CD14-positive monocyte (primary cell): Measurements from ENCODE around the gene NRF1. TPM values are rescaled to one million over a fixed set of nuclear protein-coding genes. Genes with fewer than 3 reads are reported as not detected.

Source experiments
- DNase-seq, 3 donors: peaks; one replicate each; pipeline ENCODE4 v3.0.0-alpha.2; 2011 to 2022
- H2AFZ ChIP-seq: 2 replicates; pipeline ENCODE4 v1.6.0; 2012; ENCODE audit warnings: mild to moderate bottlenecking, low read depth, low read length, inconsistent platforms; ENCODE audit not compliant: insufficient read depth, poor library complexity, severe bottlenecking
- H3K27ac ChIP-seq, 2 donors: 1 replicate in 1 of 2; 2 replicates in 1 of 2; pipeline ENCODE4 v1.5.1; 2012 to 2013; ENCODE audit warnings: low read length in 2 of 2, control low read depth in 1 of 2, inconsistent platforms in 1 of 2, low read depth in 1 of 2, mild to moderate bottlenecking in 1 of 2
- H3K27me3 ChIP-seq, 2 donors: one replicate each; pipeline versions ENCODE4 v1.6.0 to v1.6.1; 2011 to 2013; ENCODE audit warnings: low read length in 2 of 2; ENCODE audit not compliant: control insufficient read depth in 2 of 2, insufficient read depth in 2 of 2
- H3K36me3 ChIP-seq, 2 donors: replicated peaks in 1 of 2; 1 replicate in 1 of 2; 2 replicates in 1 of 2; pipeline versions ENCODE4 v1.5.1 to v1.6.1; 2012 to 2013; ENCODE audit warnings: low read length in 2 of 2, control low read depth in 1 of 2, inconsistent platforms in 1 of 2, mild to moderate bottlenecking in 1 of 2; ENCODE audit not compliant: insufficient read depth in 2 of 2, control insufficient read depth in 1 of 2
- H3K4me1 ChIP-seq, 2 donors: 1 replicate in 1 of 2; 2 replicates in 1 of 2; pipeline versions ENCODE4 v1.5.1 to v1.6.1; 2012 to 2013; ENCODE audit warnings: low read length in 2 of 2, control low read depth in 1 of 2, inconsistent platforms in 1 of 2, mild to moderate bottlenecking in 1 of 2, moderate library complexity in 1 of 2; ENCODE audit not compliant: insufficient read depth in 2 of 2, control insufficient read depth in 1 of 2
- H3K4me2 ChIP-seq: replicated peaks from 2 replicates; pipeline ENCODE3; 2012; ENCODE audit warnings: low read length, moderate library complexity, mild to moderate bottlenecking; ENCODE audit not compliant: poor library complexity, severe bottlenecking; ENCODE audit errors: extremely low read depth
- H3K4me3 ChIP-seq, 3 experiments: fragments of 200-600 bp in 1 of 3; sonication (generic) in 1 of 3; replicated peaks in 1 of 3; 1 replicate in 2 of 3; 2 replicates in 1 of 3; pipeline ENCODE4 v1.5.1; 2011 to 2013; ENCODE audit warnings: low read length in 3 of 3, mild to moderate bottlenecking in 3 of 3, control low read depth in 2 of 3, low read depth in 2 of 3, inconsistent platforms in 1 of 3, moderate library complexity in 1 of 3
- H3K79me2 ChIP-seq: 2 replicates; pipeline ENCODE4 v1.6.0; 2012; ENCODE audit warnings: mild to moderate bottlenecking, control low read depth, inconsistent platforms, low read length, moderate library complexity; ENCODE audit not compliant: insufficient read depth
- H3K9ac ChIP-seq: 2 replicates; pipeline ENCODE4 v1.6.0; 2017; ENCODE audit warnings: low read length, mild to moderate bottlenecking; ENCODE audit not compliant: insufficient read depth, poor library complexity, severe bottlenecking
- H3K9me3 ChIP-seq, 2 donors: replicated peaks in 1 of 2; 1 replicate in 1 of 2; 2 replicates in 1 of 2; pipeline versions ENCODE4 v1.5.1 to v1.6.1; 2012 to 2013; ENCODE audit warnings: low read length in 2 of 2, control low read depth in 1 of 2; ENCODE audit not compliant: control insufficient read depth in 1 of 2, insufficient read depth in 1 of 2
- H4K20me1 ChIP-seq: 2 replicates; pipeline ENCODE4 v1.6.0; 2012; ENCODE audit warnings: mild to moderate bottlenecking, low read length, control low read depth, moderate library complexity; ENCODE audit not compliant: insufficient read depth
- H3K27ac Mint-ChIP-seq, 7 donors: one replicate each; pipeline ENCODE4 v1.8.0; 2020; ENCODE audit warnings: mild to moderate bottlenecking in 7 of 7, mixed read lengths in 7 of 7, moderate library complexity in 6 of 7, inconsistent platforms in 2 of 7
- H3K27me3 Mint-ChIP-seq, 3 donors: one replicate each; pipeline ENCODE4 v1.8.0; 2021 to 2022; ENCODE audit warnings: low read depth in 3 of 3, mild to moderate bottlenecking in 3 of 3, mixed read lengths in 3 of 3, moderate library complexity in 3 of 3, inconsistent platforms in 1 of 3
- H3K36me3 Mint-ChIP-seq, 2 donors: one replicate each; pipeline ENCODE4 v1.8.0; 2020; ENCODE audit warnings: mixed read lengths in 2 of 2, inconsistent platforms in 1 of 2, mild to moderate bottlenecking in 1 of 2
- H3K4me1 Mint-ChIP-seq: one replicate; pipeline ENCODE4 v1.8.0; 2020; ENCODE audit warnings: mild to moderate bottlenecking, mixed read lengths
- H3K4me3 Mint-ChIP-seq, 2 donors: one replicate each; pipeline ENCODE4 v1.8.0; 2020; ENCODE audit warnings: mild to moderate bottlenecking in 2 of 2, mixed read lengths in 2 of 2, moderate library complexity in 1 of 2
- H3K9me3 Mint-ChIP-seq, 7 donors: one replicate each; pipeline ENCODE4 v1.8.0; 2020 to 2022; ENCODE audit warnings: mixed read lengths in 7 of 7, mild to moderate bottlenecking in 6 of 7, moderate library complexity in 6 of 7, inconsistent platforms in 2 of 7
- CTCF ChIP-seq: fragments of 200-600 bp; IDR thresholded peaks from one replicate; pipeline ENCODE4 v1.8.0; 2022; ENCODE audit warnings: antibody characterized with exemption, mild to moderate bottlenecking
- WGBS: methylation state at CpG from one replicate; pipeline ENCODE4 v1.1.5; 2013; ENCODE audit warnings: missing lambda C conversion rate; ENCODE audit not compliant: insufficient coverage; 5-methylcytosine and 5-hydroxymethylcytosine counted together
- intact Hi-C, 2 donors: fragments of 100-400 bp; cut with micrococcal nuclease; formaldehyde crosslinking; loops; one replicate each; pipeline versions ENCODE4 v1.15.0 to v1.15.1; 2023
- polyA plus RNA-seq, 3 donors: library from polyadenylated mRNA; depleted of rRNA in 1 of 3; unstranded in 2 of 3; stranded (reverse) in 1 of 3; fragments of 300-500 nt in 2 of 3; fragments of >200 nt in 1 of 3; fragmentation: Illumina TruSeq in 2 of 3; gene quantifications; 1 replicate in 2 of 3; 2 replicates in 1 of 3; pipeline ENCODE4 v1.2.3, GENCODE V29; 2012 to 2021

Gene NRF1
- polyA plus RNA-seq, 3 donors: 5.1 to 14.0 (median 7.7) TPM

- Histone ChIP-seq H3K9me3 (peaks cover 0 to 36% of the 10 kb centered on the region in 2 donors), H3K4me1 (peaks cover 45 to 49% of the 10 kb centered on the region in 2 donors), H3K79me2 (no peaks in the 10 kb centered on the region), H3K27ac (no peak overlapping the region), H3K4me3 (no peak overlapping the region), H4K20me1 (no peaks in the 10 kb centered on the region), H2AFZ (no peak overlapping the region), H3K4me2 (peak overlapping the region; percentile 68), H3K36me3 (no peaks in the 10 kb centered on the region), H3K27me3 (peaks cover 58 to 85% of the 10 kb centered on the region in 2 donors), H3K9ac (no peak overlapping the region)
- peaks cover 30% of the 10 kb centered on the region for H3K4me1 Mint-ChIP-seq
- H3K9me3 Mint-ChIP-seq: peaks cover 0 to 26% (median 18%) of the 10 kb centered on the region in 7 donors
- peaks cover 5 to 14% of the 10 kb centered on the region in 2 donors for H3K36me3 Mint-ChIP-seq
- no peak for DNase-seq
- intact Hi-C loops: no loop called here
- H3K4me3 Mint-ChIP-seq: peak overlapping the region; percentile 39 to 76
- H3K27ac Mint-ChIP-seq: no peak overlapping the region
- TF ChIP-seq CTCF: no peak
- WGBS: 11% methylated on average over 40 of the region's 45 CpGs
- H3K27me3 Mint-ChIP-seq: peaks cover 72 to 93% (median 73%) of the 10 kb centered on the region in 3 donors
Measured at GRCh38 chr7:129777993-129778769, 166.7 kb downstream of the NRF1 start.

GRCh38 chr7:129778770-129779601 is 167.5 kb downstream of the NRF1 start:
- intact Hi-C loops: no loop called here
- H3K27ac Mint-ChIP-seq: no peak overlapping the region
- no peak overlapping the region for H3K9ac ChIP-seq
- H2AFZ ChIP-seq: peak overlapping the region; percentile 59
- no peaks in the 10 kb centered on the region for H3K79me2 ChIP-seq
- H3K4me3 ChIP-seq: peak overlapping the region in 1 of 3 experiments; percentile 68
- peaks cover 74 to 94% (median 80%) of the 10 kb centered on the region in 3 donors for H3K27me3 Mint-ChIP-seq
- H3K36me3 Mint-ChIP-seq: peaks cover 9 to 14% of the 10 kb centered on the region in 2 donors
- peaks cover 35% of the 10 kb centered on the region for H3K4me1 Mint-ChIP-seq
- H3K4me2 ChIP-seq: peak overlapping the region; percentile 68
- peaks cover 0 to 38% of the 10 kb centered on the region in 2 donors for H3K9me3 ChIP-seq
- H3K36me3 ChIP-seq: no peaks in the 10 kb centered on the region
- peak overlapping the region in 1 of 2 donors; percentile 76 for H3K4me3 Mint-ChIP-seq
- DNase-seq: peak in 1 of 3 donors; percentile 27
- H3K27me3 ChIP-seq: peaks cover 65 to 92% of the 10 kb centered on the region in 2 donors
- TF ChIP-seq CTCF: no peak
- no peak overlapping the region for H3K27ac ChIP-seq
- H4K20me1 ChIP-seq: no peaks in the 10 kb centered on the region
- H3K9me3 Mint-ChIP-seq: peaks cover 0 to 33% (median 24%) of the 10 kb centered on the region in 7 donors
- WGBS: 2% methylated on average over 78 of the region's 84 CpGs
- H3K4me1 ChIP-seq: peaks cover 48 to 53% of the 10 kb centered on the region in 2 donors
